Head of caudate nucleus (tissue), 42 donors: ENCODE results near the gene PRPH2.
"Not testable (repeated sequence)": the region's sequence is repeated elsewhere in the genome, so short reads cannot be mapped to it uniquely, and the experiment has no call there.

Experiments used
- DNase-seq, 42 donors: peaks; one replicate each; pipeline versions ENCODE4 v3.0.0 to v3.0.0-alpha.2; 2020 to 2021; ENCODE audit warnings: mixed read lengths in 7 of 42
- intact Hi-C: fragments of 100-400 bp; cut with DNase I; formaldehyde crosslinking; loops from one replicate; pipeline ENCODE4 v1.15.0; 2022

Gene PRPH2

DNA sequence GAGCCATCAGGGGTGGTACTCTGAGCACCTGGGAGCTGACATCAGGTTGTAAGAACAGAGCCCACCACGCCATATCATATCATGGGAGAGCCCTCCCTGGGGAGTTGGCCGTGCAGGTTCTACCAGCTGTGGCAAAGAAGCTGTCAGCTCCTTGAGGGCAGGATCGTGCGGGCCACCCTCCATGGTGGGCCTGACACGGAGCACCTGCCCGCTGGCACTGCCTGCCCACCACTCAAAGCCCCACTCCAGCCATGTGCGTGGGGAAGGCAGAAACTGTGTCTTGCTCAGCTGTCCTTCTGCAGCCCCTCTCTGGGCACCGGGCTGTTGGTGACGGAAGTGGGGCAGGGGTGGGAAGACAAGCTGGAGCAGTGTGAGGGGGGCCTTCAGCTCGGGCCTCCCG is 14.3 kb downstream of the PRPH2 start:
- intact Hi-C loops = no loop called here

DNA sequence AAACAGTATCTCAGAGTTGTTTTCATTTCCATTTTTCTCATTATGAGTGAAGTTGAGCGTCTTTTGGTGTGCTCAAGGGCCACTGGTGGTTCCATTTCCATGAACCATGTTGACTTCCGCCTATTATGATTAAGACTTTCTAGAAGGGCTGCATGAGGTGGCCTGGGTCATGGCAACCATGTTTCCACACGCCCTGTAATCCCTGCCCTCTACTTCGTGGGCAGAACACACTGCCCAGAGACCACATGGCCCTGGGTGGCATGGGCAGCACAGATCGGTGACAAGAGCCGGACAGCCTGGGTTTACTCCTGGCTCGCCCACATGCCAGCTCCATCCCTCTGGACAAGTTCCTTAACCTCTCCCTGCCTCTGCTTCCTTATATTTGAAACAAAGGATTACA is 14.8 kb downstream of the PRPH2 start:
- DNase-seq = no peak
- intact Hi-C loops = no loop called here

More for the DNA sequence above, 14.3 kb downstream of the PRPH2 start:
- DNase-seq = no peak

DNA sequence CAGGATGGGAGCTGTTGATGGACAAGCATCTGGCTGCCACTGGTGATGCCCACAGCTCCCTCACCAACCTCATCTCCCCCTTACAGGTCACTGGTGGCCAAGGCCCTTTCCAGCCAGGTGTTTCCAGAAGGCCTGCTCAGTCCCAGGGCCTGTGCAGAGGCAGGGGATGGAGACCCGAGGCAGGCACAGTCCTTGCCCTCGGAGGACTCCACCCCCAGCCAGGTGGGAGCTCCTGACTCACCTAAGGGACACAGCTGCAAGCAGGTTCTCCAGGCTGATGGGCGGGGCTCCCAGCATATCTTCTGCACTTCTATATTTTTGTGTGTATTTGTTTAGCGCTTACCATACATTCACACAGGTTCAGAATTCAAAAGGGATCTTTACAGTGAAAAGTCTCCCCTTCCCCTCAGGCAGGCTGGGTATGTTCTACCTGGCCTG is 17.4 kb downstream of the PRPH2 start:
- DNase-seq = peak in 1 of 42 donors; percentile 23
- intact Hi-C loops = no loop called here

DNA sequence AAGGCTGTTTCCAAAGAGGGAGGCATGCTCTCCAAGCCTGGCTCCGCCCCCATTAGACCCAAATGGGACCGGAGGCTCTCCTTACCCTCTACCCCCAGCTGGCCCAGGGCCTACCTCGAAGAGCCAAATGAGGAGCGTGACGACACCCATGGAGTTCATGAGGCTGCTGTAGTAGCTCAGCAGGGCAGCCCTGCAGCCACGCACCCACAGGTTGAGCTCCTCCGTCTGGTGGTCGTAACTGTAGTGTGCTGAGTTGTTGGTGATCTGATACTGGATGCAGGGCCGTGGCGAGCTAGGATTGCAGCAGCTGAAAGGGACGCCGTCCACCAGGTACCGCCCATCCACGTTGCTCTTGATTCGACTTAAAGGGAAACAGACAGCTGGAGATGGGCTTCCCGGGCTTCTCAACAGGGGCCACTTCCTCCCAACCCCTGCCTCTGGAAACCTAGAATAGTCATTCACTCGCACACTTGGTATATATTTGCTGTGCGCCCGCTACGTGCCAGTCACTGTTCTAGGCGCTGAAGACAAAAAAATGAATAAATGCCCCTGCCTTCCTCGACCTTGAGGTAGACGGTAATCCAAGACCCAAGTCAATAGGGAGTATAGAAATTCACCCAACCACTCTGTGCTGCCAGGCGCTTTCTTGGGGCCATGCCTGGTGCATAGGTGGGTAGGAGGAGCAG is 18.0 kb downstream of the PRPH2 start:
- intact Hi-C loops = no loop called here
- no peak for DNase-seq

DNA sequence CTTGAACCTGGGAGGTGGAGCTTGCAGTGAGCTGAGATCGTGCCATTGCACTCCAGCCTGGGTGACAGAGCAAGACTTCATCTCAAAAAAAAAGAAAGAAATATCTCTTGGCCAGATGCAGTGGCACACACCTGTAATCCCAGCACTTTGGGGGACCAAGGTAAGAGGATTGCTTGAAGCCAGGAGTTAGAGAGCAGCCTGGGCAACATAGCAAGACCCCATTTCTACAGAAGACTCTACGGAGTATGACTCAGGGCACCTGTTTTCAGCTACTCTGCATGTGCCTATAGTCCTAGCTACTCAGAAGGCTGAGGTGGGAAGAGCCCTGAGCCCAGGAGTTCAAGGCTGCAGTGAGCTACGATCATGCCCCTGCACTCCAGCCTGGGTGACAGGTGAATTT is 19.6 kb downstream of the PRPH2 start:
- DNase-seq, intact Hi-C loops: not testable (repeated sequence)

DNA sequence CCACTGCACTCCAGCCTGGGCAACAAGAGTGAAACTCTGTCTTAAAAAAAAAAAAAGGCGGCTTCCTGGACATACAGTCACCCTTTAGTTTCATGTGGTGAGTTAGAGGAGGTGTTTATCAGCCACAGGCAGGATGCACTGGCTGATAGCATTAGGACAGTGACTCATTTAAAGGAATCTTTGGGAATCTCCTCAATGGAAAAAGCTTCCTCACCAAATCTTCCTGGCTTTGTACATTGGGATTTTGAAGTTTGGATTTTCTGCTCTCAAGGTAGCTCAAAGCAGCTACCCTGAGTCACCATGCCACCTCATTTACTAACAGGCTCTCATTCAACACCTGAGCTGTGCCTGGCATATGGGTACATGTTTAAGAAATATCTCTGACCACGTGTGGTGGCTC is 20.2 kb downstream of the PRPH2 start:
- intact Hi-C loops = no loop called here
- DNase-seq = no peak

DNA sequence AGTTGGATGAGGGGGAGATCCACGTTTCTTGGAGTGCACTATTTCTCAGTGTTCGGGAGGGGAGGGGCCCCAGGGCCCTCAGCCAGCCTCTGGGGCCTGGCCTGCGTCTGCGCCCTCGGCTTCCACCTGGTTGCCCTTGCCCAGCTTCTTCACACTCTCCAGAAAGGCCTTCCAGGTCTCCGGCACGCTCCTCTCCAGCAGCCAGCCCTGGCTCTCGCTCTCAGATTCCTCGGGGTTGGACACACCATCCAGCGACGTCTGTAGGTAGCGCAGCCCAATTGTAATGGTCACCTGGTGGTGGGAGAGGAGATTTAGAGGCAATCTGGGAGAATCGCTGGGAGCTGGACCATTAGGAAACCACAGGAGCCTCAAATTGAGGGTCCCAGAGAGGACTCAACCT is 24.2 kb downstream of the PRPH2 start:
- intact Hi-C loops = no loop called here
- DNase-seq = no peak

DNA sequence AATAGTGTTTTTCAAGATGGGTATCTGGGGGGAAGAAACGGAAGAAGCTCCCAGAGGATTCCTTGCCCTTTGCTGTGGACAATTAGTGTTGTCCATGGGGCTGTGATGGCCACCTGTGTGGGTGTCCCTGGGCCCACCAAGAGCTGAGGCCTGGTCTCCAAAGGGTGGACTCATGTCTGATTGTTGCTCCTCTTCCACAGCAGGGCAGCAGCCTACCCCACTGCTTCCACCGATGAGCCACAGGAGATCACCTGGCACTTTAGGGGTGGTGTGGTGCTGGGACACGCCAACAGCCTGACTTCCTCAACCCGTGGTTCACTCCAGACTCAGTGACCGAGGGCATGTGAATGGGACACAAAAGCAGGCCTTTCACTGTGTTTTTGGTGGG is 25.1 kb downstream of the PRPH2 start:
- no peak for DNase-seq
- intact Hi-C loops = no loop called here

DNA sequence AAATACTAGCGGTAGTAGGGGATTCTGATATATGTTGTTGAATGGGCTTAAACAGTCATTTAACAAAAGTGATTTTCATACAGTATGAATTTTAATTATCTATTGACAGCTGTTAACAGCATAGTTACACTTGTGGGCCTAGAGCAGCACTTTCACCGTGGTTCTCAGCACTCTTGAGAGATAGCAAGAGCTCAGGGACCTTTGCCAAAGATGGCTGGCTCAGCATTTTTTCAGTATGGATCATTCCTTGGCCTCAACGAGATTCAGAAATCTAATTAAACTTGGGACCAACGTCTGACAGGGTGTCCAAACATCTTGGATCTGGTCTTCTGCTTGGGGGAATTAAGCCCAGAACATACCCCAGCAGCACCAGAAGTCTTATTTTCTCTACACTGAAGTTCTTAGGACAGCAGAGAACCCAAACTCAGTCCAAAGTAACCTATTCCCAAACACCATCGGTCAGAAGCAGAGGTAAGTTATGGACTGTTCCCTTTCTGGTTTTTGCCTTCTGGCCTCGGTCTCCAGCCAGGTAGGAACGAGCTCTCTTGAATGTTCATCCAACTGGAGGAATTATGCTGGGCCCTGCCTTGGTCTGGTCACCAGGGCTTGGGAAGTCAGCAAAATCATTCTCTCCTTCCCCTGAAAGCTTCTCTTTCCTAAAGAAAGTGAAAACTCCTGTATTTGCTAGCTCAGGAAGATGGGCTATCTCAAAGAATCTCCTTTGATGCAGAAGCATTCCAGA is 25.7 kb downstream of the PRPH2 start:
- intact Hi-C loops = no loop called here
- DNase-seq = no peak

DNA sequence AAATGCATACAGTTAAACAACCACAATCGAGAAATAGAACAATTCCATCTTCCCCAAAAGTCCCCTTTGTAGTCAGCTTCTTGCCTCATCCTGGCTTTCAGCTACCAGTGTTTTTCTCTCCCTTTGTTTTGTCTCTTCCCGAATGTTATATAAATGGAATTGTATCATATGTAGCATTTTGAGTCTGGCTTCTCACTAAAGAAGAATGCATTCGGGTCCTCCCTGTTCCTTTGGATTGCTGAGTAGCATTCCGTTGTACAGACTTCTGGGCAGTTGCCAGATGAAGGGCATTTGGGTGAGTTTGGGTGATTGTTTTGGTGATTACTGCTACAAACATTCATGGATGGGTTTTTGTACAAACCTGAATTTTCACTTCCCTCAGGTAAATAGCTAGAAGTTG is 27.8 kb downstream of the PRPH2 start:
- no peak for DNase-seq
- intact Hi-C loops = no loop called here

DNA sequence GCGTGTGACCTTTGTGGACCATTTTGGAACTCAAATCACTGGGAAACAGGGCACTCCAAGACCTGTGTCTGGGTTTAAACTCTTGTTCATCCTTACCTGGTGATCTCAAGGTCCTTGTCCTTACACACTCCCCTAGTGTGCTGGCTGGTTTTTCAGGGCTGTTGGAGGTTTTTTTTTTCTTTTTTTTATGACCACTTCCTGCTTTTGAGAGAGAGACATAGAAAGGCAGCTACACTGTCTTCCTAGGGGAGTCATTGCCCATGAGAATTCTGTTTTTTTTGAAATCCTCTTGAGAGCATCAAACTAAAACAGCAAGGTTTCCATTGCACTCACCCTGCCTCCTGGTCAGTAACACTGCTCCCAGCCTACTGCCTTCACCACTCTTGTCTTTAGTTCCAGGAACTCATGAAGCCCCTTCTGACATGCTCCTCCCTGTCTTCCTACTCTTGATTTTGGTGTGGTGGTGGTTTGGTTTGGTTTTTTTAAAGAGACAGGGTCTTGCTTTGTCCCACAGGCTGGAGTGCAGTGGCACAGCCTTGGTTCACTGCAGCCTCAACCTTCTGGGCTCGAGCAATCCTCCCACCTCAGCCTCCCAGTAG is 28.6 kb downstream of the PRPH2 start:
- intact Hi-C loops = no loop called here
- DNase-seq = no peak

DNA sequence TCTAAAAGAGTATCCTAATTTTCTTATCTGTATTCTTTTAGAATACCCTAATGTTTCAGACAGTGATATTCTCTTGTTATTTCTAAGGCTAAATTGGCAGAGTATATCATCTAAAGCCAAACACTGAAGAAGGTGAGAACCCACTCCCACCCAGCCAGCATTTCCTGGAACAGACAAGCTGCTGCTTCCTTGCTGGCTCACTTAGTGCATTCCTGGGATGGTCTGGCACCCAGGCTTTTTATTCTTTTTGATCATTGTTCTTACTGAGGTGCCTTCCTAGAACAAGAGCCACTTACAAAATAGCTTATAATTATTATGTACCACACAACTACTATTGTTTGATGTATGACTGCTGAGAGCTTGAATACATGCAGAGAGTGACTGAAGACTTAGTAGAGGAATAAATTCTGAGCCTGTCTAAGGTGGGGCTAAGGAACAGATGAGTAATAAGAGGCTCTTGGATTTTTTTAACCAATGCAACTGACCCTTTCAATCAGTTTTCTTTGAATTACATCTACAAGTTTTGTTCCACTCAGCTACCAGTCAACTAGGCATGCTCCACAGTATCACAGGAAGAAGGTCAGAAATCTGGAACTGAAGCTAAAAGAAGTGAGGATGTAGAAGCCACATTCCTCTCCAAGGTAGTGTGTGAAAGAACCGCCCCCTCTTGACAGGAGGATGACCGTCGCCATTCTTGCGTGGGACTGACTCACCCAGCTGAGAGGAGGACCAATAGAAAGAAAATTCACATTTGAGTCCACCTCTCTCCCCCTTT is 30.1 kb downstream of the PRPH2 start:
- intact Hi-C loops = no loop called here
- no peak for DNase-seq

DNA sequence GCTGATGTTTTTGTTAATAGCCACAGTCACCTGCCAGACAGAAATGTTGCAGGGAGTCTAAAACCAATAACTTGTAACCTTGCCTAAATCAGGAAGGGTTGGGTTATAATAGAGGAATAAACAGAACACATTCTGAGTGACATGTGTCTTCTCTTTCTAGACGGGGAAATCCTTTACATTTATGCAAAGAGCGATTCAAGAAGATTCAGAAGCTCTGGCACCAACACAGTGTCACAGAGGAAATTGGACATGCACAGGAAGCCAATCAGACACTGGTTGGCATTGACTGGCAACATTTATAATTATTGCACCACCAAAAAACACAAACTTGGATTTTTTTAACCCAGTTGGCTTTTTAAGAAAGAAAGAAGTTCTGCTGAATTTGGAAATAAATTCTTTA is 31.5 kb downstream of the PRPH2 start:
- no peak for DNase-seq
- intact Hi-C loops = no loop called here

DNA sequence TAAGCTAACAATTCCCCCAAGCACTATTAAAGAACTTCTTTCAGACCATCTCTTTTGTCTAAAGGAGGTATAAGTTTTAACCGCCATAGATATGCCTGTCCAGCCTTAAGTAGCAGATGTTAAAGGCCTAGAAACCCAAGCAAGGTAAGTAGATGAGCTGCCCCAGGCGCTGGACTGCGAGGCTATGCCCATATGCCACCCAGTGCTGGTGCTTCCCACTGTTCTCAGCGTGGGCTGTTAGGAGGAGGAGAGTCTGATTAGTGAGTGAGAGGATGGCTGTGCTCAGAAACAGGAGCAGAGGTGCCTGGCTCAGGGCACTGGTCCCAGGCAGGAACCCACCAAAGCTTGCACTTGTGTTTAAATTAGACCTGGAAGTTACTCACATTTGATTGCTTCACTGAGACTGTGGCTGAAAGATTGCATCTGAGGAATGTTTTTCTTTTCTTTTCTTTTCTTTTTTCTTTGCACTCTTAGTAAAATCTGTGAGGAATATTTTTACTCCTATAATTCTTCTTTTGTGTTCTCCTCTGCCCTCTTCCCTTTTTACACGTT is 32.2 kb downstream of the PRPH2 start:
- DNase-seq = peak in 2 of 42 donors; percentile 22 to 28
- intact Hi-C loops = no loop called here

DNA sequence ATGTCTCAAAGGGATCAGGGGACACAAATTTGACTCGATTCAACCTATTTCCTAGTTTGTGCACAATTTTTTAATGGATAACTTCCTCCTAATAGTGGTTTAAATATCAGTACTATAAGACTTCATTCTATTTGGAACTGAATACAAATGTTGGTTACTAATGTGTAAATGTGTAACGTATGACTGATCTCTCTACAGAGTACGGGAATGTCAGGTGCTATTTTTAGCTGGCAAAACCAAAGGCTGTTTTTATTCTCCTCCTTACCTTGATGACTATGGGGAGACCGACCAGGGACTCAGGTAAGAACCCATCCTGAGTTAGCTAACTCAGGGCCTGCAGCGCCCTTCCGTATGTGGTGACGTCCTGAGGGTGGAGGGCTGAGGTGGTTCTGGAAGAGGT is 33.0 kb downstream of the PRPH2 start:
- intact Hi-C loops = no loop called here
- DNase-seq = no peak

DNA sequence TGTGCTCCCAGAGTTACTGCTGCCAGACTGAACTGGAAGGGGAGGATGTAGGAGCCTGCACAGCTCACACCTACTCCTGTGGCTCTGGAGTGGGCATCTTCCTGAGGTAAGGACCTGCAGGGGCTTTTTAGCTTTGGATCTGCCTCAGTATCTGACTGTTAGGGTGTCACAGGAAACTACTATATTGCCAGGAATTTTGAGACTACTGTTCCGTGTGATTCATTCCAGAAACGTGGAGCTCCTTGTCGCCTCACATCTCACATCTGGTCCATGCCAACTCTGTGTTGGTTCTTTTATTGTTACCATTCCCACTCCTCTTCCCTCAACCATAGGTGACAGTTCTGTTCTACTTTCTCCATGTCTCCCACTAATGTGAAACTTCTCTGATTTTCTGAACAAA is 34.1 kb downstream of the PRPH2 start:
- DNase-seq = no peak
- intact Hi-C loops = no loop called here

DNA sequence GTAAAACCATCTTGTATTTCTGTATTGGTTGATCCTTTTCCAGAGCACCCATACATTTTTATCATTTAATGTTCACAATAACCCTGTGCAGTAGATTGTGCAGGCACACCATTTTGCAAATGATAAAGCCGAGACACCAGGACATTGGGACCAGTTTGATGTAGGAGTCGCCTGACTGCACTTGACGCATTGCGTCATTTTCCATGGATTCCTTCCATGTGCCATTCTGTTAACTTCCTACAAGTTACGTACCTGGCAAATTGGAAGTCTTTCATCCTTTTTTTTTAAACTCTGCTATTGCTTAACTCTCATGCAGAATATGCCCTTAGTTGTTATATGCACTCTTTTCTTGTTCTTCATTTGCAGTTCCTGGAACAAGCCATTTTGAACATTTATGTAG is 43.0 kb downstream of the PRPH2 start:
- DNase-seq = no peak
- intact Hi-C loops = no loop called here

DNA sequence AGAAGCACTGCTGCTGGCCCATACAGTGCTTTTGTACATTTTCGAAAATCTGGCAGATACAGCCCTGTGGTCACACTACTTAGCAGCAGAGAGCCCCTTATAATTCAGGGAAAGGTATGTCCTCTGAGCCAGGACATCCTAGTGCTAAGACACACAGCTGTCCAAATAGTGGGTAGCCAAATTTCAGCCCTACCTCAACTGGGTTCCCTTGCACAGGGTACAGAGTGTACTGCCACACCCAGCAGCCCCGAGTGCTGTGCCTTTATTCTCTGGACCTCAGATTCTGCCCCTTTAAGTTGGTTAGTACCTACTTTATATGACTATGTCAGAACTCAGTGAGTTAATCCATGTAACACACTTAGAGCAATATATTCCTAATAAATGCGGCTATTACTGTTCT is 47.6 kb downstream of the PRPH2 start:
- DNase-seq = no peak
- intact Hi-C loops = no loop called here

DNA sequence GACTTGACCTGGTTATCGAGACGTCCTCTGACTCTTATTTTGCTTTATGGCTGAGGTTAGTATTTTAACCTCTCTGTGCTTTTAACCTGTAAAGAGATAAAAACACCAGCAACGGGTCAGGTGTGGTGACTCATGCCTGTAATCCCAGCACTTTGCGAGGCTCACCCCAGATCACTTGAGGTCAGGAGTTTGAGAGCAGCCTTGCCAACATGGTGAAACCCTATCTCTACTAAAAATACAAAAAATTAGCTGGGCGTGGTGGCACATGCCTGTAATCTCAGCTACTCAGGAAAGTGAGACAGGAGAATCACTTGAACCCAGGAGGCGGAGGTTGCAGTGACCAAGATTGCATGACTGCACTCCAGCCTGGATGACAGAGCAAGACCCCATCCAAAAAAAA is 48.0 kb downstream of the PRPH2 start:
- DNase-seq, intact Hi-C loops: not testable (repeated sequence)

DNA sequence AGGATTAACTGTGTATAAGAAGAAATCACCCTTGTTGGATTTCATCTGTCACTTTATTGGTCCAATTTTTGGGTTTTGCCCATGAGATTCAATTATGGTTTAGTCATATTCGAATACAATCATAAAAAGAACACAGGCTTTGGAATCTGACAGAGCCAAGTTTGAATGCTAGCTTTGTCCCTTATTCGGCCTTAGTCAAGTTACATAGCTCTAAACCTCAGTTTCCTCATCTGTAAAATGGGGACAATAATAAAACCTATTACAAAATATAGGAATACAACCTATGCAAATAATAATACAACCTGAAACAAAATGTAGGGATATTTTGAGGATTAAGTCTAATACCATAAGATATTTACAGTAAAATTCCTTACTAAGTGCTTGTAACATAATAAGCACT is 57.7 kb downstream of the PRPH2 start:
- no peak for DNase-seq
- intact Hi-C loops = loop anchor here (5.0 kb wide), 1 partner anchor 213 kb away; the partner anchor contains the start of gene RPL7L1
